Activated T-cell treated with anti-CD3 and anti-CD28 coated beads for 1 hour (primary cell): ENCODE data around the gene ATF7IP2.
"Not testable (repeated sequence)": the region's sequence is repeated elsewhere in the genome, so short reads cannot be mapped to it uniquely, and the experiment has no call there.

Experiments used
- DNase-seq: peaks from one replicate; pipeline ENCODE4 v3.0.0-alpha.2; 2020; ENCODE audit warnings: low read depth

Gene ATF7IP2

DNA sequence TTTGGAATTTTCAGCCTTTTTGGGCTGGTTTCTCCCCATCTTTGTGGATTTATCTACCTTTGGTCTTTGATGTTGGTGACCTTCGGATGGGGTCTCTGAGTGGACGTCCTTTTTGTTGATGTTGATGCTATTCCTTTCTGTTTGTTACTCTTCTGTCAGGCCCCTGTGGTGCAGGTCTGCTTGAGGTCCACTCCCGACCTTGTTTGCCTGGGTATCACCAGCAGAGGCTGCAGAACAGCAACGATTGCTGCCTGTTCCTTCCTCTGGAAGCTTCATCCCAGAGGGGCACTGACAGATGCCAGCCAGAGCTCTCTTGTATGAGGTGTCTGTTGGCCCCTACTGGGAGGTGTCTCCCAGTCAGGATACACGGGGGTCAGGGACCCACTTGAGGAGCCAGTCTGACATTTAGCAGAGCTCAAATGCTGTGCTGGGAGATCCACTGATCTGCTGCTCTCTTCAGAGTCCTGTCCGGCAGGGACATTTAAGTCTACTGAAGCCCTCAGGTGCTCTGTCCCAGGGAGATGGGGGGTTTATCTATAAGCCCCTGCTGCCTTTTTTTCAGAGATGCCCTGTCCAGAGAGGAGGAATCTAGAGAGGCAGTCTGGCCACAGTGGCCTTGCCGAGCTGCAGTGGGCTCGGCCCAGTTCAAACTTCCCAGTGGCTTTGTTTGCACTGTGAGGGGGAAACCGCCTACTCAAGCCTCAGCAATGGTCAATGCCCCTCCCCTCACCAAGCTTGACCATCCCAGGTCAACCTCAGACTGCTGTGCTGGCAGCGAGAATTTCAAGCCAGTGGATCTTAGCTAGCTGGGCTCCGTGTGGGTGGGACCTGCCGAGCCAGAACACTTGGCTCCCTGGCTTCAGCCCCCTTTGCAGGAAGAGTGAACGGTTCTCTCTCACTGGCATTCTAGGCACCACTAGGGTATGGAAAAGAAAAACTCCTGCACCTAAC, 66.6 kb downstream of the ATF7IP2 start:
- DNase-seq = not testable (repeated sequence)

DNA sequence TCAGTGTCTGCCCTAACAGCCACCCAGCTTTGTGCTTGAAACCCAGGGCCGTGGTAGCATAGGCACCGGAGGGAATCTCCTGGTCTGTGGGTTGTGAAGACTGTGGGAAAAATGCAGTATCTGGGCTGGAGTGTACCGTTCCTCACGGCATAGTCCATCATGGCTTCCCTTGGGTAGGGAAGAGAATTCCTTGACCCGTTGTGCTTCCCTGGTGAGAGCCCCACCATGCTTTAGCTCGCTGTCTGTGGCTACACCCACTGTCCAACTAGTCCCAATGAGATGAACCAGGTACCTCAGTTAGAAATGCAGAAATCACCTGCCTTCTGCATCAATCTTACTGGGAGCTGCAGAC, 67.3 kb downstream of the ATF7IP2 start:
- DNase-seq = no peak

- no peak for DNase-seq
Measured at GRCh38 chr16:10465821-10466220, 80.0 kb downstream of the ATF7IP2 start.

DNA sequence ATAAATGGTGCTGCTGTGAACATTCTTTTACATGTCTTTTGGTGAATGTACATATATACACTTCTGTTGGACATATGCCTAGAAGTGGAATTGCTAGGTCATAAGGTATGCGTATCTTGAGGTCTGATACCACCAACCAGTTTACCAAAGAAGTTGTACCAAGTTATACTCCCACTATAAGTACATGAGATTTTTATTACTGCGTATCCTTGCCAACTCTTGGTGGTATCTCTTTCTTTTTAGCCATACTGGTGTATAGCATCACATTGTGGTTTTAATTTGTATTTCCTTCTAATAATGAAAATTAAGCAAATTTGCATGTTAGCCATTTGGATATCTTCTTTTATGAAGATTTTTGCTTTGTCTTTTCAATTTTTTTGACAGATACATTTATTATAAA, 80.5 kb downstream of the ATF7IP2 start:
- no peak for DNase-seq

- DNase-seq = no peak
Measured at GRCh38 chr16:10466861-10467260, 81.0 kb downstream of the ATF7IP2 start.

GRCh38 chr16:10476636-10477035, 90.8 kb downstream of the ATF7IP2 start:
- not testable (repeated sequence) for DNase-seq

GRCh38 chr16:10480151-10480550, 94.3 kb downstream of the ATF7IP2 start:
- no peak for DNase-seq

GRCh38 chr16:10485159-10485558, 99.3 kb downstream of the ATF7IP2 start:
- DNase-seq = no peak

- no peak for DNase-seq
Measured at GRCh38 chr16:10485698-10486382, 100.0 kb downstream of the ATF7IP2 start.

DNA sequence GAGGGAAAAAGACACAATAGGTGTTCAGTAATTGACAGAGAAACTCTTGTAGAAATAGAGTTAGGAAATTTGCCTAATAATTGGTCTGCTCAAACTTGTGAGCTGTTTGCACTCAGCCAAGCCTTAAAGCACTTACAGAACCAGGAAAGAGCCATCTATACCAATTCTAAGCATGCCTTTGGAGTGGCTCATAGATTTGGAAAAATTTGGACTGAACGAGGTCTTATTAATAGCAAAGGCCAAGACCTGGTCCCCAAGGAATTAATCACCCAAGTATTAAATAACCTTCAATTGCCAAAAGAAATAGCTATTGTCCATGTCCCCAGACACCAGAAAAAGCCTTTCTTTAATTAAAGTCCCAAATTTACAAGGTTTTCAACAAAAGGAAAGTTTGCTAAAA, 104.3 kb downstream of the ATF7IP2 start:
- no peak for DNase-seq

- no peak for DNase-seq
Measured at GRCh38 chr16:10493276-10493675, 107.4 kb downstream of the ATF7IP2 start.

DNA sequence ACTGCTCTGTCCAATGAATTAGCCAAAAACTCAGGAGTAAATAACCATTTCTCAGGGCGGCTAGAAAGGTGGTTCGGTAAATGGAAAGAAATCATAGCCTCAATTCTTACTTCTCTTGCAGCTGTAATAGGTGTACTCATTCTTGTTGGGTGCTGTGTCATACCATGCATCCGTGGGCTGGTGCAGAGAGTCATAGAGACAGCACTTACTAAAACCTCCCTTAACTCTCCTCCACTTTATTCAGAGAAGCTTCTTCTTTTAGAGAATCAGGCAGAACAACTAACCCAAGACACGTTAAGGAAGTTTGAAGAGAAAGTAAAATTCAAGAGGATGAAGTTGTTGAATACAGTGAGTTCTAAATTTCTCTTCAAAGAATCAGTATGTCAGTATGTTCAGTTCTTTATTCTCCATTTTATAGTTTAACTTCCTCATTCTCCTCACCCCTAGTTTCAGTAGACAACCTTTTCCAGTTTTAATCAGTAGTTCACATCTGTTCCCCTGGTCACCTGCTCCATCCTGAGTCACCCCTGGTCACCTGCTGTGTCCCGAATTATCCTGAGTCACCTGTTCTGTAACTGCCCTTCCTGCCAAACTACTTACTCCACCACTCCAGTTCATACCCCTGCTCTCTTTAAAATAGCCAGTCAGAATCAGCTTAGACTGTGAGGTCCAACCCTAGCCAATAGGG, 108.6 kb downstream of the ATF7IP2 start:
- no peak for DNase-seq

DNA sequence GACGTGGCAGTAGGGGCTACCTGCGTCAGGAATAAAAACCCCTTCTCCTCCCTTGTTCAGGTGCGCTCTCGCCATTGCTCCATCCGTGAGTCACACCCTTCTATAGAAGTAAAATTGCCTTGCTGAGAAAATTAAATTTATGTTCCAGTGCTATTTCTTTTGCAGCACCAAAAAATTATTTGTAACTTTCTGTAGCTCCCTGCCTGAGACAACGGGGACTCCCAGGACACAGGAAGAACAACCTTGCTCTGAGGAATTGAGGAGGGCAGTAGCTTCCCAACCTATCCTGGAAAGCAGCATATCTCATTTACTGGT, 109.1 kb downstream of the ATF7IP2 start:
- DNase-seq = no peak

DNA sequence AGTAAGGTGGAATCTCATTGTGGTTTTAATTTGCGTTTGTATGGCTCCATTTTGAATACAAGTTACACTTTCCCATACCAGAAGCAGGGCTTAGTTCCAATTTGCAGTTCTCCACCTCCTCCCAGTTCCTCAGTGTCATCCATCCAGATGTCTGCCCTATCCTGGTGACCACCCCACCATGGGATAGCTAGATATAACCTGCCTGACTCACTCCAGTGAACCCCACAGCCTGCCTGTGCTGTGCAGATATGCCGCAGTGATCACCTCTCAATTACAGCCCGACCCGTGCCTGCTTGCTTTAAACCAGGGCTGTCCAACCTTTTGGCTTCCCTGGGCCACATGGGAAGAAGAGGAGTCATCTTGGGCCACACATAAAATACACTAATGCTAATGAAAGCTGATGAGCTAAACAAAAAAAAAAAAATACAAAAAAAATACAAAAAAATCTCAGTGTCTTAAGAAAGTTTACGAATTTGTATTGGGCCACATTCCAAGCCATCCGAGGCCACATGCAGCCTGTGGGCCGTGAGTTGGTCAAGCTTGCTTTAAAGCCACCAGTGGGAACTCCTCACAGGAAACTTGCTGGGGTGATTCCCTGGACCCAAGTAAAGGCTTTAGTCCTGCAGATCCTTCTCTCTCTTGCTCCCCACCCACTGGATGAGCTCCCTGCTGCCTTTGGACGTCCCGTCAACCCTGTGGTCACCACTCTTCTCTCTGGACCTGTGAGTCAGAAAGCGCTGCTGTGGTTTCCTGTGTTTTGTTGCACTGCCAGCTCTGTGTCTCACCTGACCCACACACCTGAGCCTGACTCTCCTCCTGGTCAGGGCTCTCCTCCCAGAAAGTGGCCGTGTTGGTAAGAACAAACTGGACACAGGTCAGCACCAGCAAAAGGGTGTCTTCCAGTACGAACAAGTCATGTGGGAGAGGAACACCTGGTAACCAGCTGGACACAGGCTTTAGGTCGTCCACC, 111.6 kb downstream of the ATF7IP2 start:
- DNase-seq = no peak

DNA sequence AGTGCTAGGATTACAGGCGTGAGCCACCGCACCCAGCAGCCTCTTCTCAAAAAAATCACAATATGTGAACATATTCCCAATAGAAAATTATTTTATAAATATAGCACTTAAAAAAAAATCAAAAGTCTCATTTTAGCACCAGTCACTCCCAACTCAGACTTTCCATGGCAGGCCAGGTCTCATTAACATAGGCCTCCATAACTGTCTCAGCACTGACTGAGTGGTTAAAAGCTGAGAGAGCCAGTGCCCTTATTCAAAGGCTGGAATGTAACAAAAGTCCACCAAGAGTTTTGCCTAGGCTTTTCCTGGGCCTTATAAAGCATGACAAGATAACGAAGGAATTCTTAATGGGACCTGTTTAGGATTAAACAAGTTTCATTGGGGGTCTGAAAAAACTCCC, 114.7 kb downstream of the ATF7IP2 start:
- no peak for DNase-seq

DNA sequence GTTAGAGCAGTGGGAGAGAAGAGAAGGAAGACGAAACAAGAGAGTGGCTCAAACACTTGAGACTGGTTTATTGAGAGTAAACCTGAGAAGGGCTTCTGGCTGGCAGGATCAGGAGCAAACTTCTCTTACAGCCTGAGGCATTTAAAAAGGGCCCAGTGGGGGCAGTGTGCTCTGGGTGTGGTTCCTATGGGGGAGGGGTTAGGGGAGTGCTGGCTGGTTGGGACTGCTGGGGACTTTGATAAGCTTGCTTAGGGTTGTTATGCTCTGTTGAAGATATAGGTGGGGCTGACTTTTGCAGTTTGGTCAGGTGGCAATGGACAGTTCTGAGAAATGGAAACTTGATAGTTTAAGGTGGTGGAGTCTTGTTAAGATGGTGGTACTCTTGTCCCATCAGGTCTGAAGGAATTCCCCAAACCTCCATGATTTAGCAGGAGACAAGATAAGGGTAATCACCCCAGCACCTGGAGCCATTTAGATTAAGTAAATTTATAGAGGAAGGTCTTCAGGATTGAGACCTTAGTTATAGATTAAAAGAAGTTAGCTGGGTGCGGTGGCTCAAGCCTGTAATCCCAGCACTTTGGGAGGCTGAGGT, 115.3 kb downstream of the ATF7IP2 start:
- no peak for DNase-seq

- no peak for DNase-seq
Measured at GRCh38 chr16:10502776-10503175, 116.9 kb downstream of the ATF7IP2 start.

- DNase-seq = no peak
Measured at GRCh38 chr16:10504404-10504885, 118.6 kb downstream of the ATF7IP2 start.

- not testable (repeated sequence) for DNase-seq
Measured at GRCh38 chr16:10505286-10505685, 119.4 kb downstream of the ATF7IP2 start.

- peak; percentile 45 for DNase-seq
Measured at GRCh38 chr16:10509534-10510025, 123.7 kb downstream of the ATF7IP2 start.

DNA sequence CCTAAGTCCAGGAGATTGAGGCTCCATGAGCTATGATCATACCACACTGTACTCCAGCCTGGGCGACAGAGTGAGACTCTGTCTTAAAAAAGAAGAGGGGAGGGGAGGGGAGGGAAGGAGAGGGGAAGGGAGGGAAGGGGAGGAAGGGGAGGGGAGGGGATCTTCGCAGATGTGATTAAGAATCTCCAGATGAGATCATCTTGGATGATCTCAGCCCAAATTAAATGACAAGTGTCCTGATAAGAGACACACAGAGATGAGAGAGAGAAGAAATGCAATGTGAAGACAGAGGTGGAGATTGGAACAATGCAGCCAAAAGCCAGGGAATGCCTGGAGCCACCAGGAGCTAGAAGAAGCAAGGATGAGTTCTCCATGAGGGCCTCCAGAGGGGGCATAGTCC, 124.4 kb downstream of the ATF7IP2 start:
- DNase-seq = no peak
